ENCODE results near the gene SCGB3A1.
A peak's percentile ranks its signal among the peaks of the same experiment; 100 is the strongest.

Gene SCGB3A1

DNA sequence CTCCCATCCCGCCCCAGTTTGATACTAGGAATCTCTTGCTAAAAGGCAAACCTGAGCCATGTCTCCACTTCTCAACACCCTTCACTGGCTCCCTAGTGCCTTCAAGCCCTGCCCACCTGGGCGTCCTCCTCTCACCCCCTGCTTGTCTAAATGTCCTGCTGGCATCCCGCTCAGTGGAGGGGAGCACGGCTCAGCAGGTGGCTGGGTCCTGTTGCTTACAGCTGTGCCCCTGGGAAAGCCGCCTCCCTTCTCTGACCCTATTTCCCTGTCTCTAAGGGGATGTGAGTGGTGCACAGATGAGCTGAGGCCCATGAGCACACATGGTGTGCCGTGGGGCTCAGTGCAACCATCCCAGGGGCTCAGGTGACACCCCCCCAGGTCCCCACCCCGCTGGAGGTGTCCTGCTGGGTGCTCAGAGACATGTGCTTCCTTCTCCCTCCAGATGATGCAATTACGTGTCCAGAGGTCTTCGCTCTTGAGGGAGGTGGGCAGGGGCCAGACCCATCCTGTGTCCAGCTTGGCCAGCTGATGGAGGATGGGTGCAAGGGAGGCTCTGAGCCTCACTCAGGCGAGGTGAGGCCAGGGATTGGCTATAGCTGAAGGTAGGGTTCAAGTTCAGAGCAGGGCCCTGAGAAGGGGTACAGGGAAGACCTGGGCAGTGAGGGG lies 34.0 kb upstream of the SCGB3A1 start:
- no peak for DNase-seq

DNA sequence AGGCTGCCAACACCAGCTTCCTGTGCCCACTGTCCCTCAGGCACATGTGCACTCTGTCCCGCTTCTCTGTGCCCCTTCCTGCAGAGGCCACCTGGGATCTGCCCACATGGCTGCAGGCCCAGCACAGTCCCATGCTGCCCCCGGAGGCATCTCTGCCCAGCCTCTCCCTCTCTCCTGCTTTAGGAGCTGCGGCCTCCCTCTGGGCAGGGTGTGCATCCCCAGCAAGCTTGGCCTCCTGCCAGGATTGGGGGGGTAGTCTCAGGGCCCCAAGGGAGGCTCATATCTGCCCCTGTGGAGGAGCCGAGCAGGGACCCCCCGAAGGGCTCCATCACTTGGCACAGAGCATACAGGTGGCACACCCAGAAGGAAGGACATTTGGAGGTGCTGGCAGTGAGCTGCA lies 33.3 kb upstream of the SCGB3A1 start:
- DNase-seq, result no peak

DNA sequence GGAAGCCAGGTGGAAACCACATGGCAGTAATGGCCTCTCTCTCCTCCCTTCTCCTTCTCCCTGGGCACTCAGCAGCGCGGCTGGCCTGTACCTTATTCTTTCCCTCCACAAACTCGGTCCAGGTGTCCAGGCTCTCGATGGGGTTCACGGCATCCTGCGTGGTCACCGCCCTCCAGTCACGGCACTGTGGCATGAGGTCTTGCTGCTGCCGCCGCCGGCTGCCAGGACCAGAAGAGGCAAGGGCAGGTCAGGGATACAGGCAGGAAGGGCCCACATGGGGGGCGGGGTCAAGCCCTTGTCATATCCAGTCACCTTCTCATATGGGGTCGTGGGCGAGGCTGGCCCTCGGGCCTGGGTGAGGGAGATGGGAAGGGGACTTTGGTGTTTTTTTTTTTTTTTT lies 32.5 kb upstream of the SCGB3A1 start:
- DNase-seq, result no peak

DNA sequence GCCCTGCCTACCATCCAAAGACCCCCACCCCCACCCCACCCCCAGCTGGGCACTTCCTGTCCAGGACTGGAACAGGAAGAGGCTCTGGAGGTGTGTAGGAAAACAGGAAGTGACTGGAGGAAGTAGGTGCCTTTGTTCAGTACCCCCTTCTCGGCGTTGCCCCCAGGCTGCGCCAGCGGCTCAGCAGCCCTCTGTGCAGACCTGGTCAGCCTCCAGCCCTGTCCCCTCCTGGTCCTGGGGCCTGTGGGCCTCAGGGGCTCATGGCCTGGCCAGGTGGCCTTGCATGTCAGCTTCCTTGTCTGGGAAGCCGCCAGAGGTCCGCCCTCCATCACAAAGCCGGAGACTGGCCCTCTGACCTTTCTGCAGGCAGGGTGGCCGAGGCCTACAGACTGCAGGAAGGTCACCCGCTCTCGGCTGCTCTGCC lies 32.1 kb upstream of the SCGB3A1 start:
- DNase-seq, result no peak

DNA sequence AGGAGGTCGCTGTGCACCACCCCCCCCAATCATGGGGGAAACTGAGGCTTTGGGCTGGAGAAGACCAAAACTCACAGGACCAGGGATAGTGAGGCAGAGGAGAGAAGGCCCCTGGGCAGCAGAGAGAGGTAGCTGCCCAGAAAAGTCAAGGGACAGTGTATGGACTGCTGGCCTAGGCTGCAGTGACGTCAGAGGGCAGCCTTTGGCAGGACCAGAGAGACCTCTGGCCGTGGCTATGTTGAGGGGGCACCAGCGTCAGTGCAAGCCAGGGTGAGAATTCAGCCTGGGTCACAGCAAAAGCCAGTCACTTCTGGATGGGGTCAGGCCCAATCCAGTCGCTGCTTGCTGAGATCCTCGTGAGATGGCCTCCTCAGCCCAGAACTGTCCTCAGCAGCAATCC lies 31.6 kb upstream of the SCGB3A1 start:
- DNase-seq, result no peak

DNA sequence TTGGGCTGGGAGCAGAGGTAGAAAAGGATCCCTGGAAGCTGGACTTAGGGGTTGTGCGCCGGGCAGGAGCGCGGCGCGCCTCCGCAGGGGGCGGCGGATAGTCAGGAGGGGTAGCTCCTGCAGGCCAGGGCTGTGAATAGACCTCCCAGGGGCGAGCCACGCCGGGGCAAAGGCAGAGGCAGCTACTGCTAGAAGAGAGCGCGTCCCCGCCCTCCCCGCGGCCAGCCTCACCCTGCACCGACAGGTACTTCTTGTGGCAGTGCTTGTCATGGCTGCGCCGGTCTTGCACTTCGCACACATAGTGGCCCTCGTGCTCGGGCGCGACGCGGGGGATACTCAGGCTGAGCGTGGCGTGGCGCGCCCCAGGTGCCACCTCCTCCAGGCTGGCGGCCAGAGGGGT lies 30.0 kb upstream of the SCGB3A1 start:
- no peak for DNase-seq

DNA sequence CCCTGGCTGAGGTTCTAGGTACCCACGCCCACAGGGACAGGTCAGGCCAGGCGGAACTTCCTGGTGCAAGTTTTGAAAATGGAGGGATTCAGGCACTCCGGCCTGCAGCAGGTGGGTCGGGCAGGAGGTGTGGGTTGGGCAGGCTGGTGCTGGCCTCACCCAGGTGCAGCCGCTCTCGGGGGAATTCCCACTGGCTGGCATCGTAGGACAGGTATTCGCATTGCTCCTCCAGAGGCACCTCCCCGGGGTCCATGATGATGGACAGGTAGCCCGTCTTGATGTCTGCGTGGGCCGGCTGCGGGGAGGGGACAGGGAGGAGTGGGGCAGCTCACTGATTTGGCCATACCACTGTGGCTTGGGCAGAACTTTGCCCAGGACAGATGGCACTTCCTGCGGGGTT lies 28.7 kb upstream of the SCGB3A1 start:
- DNase-seq, result no peak

DNA sequence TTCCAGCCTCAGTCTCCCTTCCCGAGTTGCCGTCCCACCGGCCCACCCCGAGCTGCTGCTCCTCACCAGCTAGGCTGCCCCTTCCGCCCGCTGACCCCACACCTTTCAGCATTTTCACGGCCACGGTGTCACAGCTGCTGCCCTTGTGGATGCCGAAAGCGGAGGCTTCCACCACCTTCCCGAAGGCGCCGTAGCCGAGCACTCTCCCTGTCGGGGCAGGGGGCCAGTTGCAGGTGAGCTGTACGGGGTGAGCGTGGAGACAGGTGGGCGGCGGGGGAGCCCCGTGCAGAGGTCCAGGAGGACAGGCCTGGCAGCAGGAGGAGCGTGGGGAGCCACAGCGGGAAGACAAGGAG lies 28.2 kb upstream of the SCGB3A1 start:
- DNase-seq, result no peak

DNA sequence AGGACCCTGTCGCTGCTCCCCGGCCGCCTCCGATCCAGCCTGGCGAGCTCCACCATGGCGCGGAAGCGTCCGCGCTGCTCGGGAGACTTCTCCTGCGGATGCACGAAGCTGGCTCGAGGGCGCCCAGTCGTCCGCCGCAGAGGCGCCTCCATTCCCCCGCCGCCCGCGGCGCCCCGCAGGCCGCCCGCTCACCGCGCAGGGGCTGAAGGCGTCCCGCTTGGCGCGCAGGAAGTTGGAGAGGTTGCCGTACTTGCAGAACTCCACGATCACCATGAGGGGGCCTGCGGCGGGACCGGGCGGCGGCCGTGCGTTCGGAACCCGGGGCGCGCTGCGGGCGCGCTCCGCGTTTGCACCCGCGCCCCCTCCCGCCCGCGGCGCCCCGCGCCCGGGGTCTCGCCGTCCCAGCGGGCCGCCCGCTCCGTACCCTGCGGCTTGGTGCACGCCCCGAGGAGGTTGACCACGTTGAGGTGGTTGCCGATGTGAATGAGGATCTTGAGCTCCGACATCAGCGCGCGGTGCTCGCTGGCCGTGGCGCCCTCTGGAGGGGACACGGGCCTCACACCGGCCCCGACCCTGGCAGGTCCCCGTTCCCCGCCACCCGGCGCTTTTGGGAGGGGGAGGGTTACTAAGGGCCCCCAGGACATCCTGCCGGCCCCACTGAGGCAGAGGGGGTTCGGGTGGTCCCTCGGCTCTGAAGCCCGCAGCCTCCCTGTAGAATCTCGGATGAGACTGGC lies 27.7 kb upstream of the SCGB3A1 start:
- DNase-seq, result peak in 1 of 2 donors; percentile 27

DNA sequence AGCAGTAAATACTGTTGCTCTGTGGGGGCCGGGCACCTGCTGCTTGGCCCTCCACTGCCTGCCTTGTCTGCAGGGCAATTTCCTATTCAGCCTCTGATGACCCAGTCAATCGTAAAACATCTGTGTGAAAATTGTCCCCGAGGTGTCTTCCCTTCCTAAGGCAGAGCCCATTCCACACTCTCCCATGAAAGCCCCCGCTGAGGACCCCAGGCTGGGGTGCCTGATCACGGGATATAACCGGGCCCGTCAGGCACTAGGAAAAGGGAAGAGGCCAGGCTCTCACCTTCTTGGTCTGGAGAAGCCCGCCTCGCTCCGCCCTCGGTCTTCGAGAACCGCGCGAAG lies 27.2 kb upstream of the SCGB3A1 start:
- DNase-seq, result no peak

DNA sequence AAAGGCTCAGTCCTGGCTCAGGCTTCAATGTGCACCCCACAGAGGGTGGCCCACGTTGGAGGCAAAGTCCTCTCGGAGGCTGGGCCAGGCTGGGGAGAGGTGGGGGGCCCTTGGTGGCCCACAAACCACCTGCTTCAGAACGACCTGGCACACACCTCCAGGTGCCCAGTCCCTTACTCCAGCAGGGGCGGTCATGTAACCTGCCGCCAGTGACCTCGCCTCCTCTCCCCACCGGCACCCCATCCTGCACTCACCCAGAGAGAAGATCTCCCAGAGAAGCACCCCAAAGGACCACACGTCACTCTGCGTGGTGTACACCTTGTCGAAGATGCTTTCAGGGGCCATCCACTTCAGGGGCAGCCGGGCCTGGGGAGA lies 22.5 kb upstream of the SCGB3A1 start:
- DNase-seq, result no peak

DNA sequence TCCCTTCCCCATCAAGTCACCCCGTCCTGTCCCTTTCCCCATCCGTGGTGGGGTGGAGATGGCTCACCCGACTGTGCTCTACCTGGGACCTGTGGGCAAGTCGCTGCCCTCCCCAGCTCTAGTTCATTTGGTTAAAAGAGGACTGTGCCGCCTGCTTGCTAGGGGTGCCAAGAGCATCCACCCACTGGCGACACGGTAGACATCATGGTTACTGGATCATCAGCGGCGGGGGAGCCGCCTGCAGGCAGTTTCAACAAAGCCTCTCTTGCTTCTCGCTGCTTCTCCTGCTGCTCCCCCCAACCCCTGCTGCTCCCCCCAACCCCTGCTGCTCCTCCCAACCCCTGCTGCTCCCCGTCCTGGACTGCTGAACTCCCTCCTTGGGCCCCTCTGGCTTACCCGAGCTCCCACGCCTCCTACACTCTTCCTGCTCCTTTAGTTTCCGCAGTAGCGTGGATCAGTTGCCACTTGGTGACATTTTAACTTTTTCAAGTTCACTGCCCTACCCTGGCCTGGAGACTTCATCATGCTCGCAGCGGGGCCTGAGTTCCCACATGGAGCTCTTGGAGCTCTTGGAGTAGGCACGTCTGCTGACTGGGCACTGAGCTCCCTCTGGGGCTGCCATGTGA lies 22.0 kb upstream of the SCGB3A1 start:
- no peak for DNase-seq

DNA sequence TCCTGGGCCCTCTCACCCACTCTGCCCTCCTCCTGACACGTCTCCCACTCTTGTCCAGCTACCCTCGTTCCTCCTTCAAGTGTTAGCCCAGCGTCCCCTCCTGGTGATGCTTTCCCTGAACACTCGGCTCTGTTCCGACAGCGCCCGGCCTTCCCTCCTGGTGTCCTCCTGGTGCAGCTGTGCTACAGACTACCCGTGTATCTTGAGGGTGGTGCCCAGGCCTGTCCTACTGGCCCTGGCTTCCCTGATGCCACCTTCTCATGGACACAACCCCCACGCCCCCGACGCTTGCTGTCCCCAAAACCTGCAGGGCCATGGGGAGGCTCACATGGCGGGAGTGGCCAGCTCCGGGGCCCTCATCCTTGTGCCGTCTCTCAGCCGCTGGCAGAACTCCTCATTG lies 21.4 kb upstream of the SCGB3A1 start:
- DNase-seq, result no peak

DNA sequence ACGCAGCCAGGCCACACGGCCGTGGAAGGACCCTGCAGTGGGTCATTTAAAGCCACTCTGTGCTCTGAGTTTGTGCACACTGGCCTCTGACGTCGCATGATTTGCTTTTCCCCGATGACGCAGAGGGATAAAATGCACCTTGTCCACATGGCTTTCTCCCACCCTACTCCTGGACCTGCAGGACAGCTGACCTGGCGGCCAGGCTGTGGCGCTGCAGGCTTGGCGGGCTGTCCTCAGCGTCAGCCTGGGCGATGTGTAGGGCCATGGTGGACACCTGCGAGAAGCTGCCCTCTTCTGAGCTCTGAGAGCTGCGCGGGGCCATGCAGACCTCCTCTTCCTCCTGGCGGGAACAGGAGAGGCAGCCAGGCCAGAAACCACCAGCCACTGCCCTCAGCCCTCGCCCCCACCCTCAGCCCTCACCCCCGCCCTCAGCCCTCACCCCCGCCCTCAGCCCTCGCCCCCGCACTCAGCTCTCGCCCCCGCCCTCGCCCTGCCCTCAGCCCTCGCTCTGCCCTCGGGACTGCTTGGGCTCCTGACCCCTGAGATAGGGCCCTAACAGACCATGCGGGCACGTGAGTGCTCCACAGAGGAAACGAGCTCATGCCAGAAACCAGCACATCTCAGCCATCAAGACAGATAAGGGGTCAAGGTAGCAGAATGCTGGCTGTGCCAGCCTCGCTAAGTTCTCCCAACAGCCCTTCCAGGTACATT lies 20.0 kb upstream of the SCGB3A1 start:
- DNase-seq, result no peak

DNA sequence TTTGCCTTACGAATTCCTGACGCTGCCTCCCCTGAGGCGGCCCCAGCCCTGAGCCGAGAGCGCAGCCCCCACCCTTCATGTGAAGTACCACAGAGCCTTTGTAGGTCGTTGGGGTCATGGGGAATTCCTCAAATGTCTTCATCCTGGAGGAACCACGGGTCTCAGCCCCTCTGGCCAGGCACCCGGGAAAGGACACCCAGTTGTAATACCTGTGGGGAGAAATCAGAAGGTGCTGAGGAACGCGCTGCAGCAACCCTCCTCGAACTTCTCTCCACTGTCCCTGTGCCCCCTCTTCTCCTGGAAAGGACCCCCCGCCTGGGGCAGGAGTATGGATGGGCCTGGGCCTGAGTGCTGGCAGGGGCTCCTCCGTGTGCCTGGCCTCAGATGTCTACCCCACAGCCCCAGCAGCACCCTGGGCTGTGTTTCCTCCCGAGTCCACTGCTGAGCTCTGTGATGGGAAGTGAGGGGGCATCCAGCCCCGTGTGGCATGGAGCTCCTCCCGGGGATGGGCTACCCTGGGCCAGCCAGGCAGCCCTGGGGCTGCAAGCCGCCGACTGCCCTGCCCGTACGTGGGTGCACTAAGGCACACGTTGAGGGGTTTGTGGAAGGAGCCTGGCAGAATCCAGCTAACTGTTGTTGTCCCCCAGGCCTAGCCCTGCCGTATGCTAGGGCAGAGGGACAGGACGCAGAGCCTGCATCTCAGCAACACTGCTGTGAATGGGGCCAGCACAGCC lies 18.7 kb upstream of the SCGB3A1 start:
- no peak for DNase-seq

DNA sequence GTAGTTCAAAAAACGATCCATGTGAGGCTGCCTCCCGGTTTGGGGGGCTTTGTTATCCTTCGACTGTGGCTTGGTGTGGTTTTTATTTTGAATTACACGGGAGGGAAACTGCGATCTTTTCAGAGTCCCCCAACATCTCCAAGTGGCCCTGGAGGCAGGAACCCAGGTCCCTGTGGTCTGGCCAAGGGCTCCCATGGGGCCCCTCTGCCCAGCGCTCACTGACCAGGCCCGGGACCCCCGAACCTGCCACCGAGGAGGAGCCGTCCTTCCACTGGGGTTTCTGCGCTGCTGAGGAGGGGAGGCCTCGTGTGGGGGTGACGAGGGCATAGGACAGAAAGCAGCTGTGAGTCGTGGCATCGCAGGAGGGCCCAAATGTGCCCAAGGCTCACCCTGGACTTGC lies 18.1 kb upstream of the SCGB3A1 start:
- no peak for DNase-seq

DNA sequence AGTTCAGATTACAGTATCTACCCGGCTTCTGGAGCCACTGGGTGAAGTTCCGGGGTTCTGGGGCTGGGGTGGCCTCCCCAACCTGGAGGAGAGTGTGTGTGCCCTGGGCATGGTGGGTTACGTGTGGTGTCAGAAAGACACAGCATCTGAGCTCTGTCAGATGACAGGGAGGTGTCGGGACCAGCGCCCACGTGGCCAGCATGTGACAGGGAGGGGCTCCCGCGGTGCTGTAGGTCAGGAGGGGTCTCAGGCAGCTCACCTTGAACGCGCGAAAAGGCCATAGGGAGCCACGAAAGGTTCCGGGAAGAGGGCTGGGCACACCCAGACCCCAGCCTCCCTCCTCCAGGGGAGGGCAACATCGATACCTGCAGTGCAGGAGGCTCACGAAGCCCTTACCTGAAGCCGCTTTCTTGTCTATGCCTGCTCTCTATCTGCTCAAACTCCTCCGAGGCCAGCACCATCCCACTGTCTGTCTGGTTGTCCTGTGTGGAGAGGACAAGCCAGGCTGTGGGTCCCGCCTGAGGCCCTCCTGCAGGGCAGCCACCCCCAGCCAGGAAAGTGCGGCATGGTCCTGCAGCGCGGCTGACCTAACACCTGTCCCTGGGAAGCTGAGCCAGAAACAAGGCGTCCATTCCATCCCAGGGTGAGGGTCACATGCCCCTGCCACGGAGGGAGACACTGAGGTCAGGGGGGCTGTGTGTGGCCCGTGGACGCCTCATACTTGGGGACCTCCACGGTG lies 17.4 kb upstream of the SCGB3A1 start:
- DNase-seq, result no peak

DNA sequence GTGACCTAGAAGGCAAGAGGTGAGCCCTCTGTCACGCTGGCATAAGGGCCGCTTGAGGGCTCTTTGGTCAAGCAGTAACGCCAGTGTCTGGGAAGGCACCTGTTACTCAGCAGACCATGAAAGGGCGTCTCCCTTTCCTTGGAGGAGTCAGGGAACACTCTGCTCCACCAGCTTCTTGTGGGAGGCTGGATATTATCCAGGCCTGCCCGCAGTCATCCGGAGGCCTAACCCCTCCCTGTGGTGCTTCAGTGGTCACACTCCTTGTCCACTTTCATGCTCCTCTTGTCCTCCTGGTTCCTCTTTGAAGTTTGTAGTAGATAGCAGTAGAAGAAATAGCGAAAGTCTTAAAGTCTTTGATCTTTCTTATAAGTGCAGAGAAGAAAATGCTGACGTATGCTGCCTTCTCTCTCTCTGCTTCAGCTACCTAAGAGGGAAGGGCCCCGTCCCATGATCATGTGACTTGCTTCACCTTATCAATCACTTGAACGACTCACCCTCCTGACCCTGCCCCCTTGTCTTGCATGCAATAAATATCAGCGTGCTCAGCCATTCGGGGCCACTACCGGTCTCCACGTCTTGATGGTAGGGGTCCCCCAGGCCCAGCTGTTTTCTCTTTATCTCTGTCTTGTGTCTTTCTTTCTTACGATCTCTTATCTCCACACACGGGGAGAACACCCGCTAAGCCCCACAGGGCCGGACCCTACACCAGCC lies 16.7 kb upstream of the SCGB3A1 start:
- no peak for DNase-seq

DNA sequence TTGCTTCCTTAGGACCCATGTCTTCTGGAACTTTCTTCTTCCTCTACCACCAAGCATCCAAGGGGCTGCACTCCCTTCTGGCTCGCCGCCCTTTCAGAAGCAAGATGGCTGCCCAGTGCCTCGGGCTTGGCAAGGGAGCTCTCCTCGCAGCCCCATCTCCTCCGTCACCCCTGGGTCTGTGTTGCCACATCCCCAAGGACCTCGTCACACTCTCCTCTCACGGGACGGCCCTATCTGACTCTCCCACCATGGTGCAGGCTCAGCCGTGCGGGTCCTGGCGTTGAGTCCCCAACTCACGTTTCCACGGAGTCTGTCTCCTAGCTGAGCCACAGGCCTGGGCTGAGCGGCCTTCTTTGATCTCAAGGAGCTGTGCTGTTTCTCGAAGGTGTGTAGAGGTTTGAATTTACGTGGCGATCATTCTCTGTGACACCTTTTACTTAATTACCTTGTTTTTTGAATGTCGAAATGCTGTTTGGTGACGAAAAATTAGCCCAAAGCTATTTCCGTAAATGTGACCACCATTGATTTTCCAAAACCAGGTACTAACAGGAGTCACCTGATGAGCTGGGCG lies 15.0 kb upstream of the SCGB3A1 start:
- DNase-seq, result no peak

DNA sequence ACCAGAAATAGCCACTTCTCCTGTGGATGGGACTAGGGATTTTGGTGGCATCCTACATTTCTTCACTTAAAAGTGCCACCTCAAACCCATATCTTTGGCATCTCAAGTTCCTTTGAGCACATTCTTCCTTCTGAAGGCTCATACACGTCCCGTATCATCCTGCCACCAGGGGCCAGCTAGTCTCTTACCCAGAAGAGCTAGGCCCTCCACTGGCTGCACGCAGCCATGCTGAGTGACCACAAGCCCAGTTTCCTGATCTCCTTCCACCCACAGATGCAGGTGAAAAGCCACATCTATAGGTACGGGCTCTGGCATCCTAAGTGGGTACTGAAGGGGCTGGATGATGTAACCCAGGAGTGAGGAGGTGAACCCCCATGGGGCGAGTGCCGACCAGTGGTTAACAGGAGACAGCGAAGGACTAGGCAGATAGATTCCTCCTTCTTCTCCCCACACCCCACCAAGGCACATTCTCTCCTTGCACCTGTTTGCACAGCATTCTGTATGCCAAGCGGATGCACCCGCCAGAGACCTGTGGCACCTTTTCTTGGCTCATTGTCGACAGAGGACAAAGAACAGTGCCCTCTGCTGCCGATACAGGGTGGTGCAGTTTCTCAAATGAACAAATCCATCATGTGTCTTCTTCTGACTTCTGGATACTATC lies 14.4 kb upstream of the SCGB3A1 start:
- peak; percentile 37 to 54 for DNase-seq

DNA sequence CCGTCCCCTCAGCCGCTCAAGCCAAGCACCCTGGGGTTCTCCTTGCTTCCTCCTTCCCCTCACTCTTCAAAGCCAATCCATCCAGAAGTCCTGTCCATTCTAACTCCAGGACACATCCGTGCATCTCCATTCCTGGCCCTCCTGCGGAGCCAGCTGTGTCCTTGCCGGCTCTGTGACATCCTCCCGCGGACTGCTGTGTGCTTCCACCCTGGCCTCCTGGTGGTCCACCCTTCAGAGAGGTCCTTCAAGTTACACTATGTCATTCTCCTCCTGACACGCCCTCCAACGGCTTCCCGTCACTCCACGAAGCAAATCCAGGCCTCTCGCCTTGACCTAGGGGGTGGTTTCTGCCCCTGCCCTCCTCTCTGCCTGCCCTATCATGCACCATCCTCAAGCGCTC lies 13.0 kb upstream of the SCGB3A1 start:
- DNase-seq, result no peak
